NCI-H1092 (cell line): ENCODE measurements around the gene PDCL3.

Experiments
- DNase-seq: peaks from one replicate; lab custom pipeline; 2025; lab: John Stamatoyannopoulos, UW

The PDCL3 gene

DNA sequence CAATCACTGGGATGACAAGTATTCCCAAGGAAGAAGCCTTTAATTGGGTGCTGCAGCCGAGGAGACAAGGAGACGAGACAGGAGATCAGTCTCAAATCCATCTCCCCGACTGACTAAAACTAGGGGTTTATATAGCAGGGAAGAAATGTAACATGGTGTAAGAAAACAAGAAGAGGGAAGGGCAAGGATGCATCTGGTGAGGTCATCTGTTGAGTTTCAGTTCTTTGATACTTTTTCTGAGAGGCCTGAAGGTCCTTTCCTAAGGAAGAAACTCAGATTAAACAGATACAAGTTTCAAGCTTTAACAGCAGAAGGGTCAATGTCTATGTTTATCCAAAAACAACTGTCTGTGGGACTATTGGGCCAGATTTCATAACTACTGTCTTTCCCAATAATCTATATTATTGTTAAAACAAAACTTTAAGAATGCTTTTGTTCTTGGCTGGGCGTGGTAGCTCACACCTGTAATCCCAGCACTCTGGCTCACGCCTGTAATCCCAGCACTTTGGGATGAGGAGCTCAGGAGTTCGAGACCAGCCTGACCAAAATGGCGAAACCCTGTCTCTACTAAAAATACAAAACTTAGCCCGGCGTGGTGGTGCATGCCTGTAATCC lies 2.5 kb upstream of the PDCL3 start:
- no peak for DNase-seq

DNA sequence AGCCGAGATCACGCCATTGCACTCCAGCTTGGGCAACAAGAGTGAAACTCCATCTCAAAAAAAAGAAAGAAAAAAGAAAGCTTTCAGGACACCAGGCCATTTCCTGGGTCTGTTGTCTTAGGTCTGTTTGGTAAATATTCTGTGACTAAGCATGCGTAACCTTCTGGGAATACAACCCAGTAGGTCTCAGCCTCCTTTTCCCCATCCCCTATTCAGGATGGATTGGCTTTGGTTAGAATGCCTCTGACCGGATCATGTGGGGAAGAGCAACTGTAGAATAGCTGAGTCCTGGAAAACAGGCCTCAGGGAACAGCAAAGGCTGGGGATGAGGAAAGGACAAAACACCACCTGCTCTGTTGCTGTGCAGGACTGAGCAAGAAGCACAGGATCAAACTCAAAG lies 1.6 kb upstream of the PDCL3 start:
- no peak for DNase-seq

DNA sequence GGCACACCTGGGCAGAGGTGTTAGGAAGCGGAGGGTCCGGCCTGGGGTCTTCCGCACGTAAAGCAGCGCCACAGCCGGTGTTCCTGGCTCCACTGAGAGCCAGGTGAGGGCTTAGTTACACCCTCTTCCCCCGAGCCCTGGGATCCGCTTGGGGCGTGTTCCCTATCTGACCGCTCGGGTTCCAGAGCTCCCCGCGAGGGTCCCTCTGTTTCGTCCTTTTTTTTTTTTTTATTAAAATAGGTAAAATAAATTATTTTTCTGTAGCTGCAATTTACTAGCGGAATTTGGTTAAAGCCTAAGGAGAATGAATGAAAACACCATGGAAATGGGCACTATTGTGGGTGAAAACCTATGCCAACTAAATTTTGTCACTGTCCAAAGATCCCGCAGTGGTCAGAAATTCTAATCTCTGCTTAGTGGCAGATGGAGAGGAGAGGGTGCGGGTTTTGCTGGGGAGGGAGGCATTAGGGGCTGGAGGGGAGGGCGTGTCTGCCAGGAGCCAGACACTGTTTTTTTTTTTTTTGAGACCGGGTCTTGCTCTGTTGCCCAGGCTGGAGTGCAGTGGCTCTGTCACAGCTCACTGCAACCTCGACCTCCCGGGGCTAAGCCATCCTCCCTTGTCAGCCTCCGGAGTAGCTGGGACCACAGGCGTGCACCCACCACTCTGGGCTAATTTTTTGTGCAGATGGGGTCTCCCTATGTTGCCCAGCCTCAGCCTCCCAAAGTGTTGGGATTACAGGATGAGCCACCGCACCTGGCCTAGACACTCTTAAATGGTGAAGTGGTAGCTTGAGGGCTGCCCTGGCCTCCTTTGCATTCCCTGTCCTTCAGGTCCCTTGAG lies 834 bp downstream of the PDCL3 start:
- no peak for DNase-seq

DNA sequence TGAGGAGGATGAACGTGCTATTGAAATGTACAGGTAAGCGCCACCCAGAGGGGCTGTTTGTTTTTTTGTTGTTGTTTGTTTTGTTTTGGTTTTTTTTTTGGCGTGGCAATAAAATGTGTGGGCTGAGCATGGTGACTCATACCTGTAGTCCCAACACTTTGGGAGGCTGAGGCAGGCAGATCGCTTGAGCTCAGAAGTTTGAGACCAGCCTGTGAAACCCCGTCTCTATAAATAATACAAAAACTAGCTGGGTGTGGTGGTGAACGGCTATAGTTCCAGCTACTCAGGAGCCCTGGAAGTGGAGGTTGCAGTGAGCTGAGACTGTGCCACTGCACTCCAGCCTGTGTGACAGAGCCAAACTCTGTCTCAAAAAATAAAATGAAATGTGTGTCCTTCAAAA lies 6.2 kb downstream of the PDCL3 start:
- DNase-seq, result no peak

GRCh38 chr2:100571668-100572067 lies 8.9 kb downstream of the PDCL3 start:
- no peak for DNase-seq

DNA sequence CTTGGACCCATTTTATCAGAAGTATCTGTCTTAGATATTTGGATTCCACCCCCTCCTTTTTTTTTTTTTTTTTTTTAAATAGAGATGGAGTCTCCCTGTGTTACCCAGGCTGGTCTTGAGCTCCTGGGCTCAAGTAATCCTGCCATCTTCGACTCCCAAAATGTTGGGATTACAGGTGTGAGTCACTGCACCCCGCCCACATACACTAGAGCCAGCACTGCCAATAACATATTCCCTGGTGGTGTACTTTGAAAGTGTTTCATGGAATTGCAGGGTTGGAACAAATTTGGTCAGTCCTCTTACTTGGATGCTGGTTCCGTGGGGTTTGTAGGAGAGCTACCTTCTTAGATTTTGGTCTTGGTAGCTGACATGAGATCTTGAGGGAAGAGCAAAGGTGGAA lies 15.0 kb downstream of the PDCL3 start:
- no peak for DNase-seq

- no peak for DNase-seq
Observed at GRCh38 chr2:100580367-100581276, 17.8 kb downstream of the PDCL3 start.

GRCh38 chr2:100581277-100581612 lies 18.5 kb downstream of the PDCL3 start:
- DNase-seq, result no peak

GRCh38 chr2:100584816-100585215 lies 22.0 kb downstream of the PDCL3 start:
- no peak for DNase-seq

DNA sequence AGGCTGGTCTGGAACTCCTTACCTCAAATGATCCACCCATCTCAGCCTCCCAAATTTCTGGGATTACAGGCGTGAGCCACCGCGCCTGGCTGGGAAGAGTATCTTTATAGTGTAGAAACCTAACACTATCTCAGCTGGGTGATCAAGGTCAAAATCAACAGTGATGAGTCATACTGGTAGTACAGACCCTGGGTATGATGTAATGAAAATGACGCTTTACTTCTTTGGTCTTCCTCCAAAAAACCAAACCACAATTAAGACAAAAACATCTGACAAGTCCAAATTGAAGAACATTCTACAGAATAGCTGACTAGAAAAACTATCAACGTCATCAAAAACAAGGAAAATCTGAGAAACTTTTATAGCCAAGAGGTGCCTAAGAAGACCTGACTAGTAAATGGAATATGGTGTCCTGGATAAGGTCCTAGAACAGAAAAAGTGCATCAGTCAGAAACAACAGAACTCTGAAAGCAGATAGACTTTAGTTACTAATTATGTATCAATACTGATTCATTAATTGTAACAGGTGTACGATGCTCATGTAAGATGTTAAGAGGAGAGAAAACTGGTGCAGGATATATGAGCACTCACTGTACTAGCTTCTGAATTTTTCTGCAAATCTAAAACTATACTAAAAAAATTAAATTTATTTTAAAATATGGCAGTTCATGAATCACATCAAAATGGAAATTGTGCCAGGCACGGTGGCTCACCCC lies 25.4 kb downstream of the PDCL3 start:
- no peak for DNase-seq

GRCh38 chr2:100589527-100589926 lies 26.7 kb downstream of the PDCL3 start:
- DNase-seq, result no peak

DNA sequence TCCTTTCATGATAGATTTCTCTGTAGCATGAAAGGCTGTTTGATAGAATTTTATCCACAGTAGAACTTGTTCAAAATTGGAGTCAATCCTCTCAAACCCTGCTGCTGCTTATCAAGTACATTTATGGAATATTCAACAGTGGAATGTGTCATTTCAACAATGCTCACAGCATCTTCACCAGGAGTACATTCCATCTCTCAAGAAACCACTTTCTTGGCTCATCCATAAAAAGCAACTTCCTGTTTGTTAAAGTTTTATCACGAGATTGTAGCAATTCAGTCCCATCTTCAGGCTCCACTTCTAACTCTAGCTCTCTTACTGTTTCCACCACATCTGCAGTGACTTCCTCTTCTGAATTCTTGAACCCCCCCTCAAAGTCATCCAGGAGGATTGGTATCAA lies 29.4 kb downstream of the PDCL3 start:
- no peak for DNase-seq

DNA sequence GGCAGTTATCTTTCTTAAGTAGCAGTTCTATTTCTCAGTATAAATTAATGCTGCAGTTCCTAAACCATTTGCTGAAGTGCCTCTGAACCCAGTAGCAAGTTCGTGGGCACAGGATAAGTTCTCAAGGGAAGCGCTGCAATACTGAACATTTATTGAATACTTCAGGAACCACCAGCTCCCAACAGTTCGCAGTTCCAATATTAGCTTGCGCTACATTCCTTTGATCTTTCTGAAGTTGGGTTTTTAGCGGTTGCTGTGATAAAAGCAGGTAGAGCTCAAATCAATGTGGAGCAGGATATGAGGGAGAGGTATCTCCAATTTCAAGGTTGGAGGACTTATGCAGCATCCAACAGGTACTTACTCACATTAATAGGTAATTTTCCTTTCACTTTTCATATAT lies 33.7 kb downstream of the PDCL3 start:
- no peak for DNase-seq

GRCh38 chr2:100599566-100599965 lies 36.8 kb downstream of the PDCL3 start:
- no peak for DNase-seq

DNA sequence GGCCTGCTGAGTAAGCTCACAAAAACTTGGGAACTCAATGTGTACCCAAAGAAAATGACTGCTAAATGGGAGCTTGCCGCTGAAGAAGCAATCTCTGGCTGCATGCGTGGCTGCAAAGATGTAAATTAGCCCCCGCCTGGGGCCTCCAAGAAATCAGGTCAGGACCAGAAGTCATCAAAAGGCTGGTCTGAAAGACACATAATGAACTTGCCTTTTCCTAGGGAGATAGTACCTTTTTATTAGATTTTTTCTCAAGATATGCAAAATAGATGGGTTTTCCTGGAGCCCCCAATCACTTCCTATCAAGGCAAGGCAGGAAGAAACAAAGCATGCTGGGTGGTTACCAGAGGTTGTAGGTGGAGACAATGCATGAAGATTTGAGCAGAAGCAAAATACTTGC lies 38.9 kb downstream of the PDCL3 start:
- no peak for DNase-seq

- no peak for DNase-seq
Observed at GRCh38 chr2:100603414-100603813, 40.6 kb downstream of the PDCL3 start.

DNA sequence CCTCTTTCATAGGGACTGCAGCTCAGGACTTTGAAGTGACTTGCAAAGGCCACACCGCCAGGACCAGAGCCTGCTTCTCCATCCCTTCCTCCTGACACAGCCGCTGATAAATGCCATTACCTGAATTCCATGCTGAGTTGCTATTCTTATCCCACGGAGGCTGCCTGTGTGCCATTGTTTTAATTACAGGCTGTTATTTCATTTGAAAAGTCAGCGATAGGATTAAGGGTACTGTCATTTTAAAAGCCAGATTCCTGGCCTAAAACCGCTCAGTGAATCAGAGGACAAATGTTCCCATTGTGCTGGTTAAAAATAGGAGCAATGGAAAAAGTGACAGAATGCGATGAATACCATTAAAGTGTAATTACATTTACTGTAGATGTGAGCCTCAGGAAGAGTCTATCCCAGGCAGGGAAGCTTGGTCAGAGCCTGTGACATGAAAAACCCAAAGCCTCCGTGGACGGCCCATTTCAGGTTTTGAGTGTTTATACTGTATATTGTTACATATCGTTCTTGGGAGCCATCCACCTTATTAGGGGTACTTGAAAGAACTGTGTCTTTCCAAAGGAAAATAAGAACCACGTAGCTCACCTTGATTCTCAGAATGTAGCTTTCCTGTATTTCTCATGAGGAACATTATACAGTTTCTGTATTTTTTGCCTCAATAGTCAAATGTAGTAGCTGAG lies 41.3 kb downstream of the PDCL3 start:
- no peak for DNase-seq

GRCh38 chr2:100606332-100606725 lies 43.5 kb downstream of the PDCL3 start:
- no peak for DNase-seq

DNA sequence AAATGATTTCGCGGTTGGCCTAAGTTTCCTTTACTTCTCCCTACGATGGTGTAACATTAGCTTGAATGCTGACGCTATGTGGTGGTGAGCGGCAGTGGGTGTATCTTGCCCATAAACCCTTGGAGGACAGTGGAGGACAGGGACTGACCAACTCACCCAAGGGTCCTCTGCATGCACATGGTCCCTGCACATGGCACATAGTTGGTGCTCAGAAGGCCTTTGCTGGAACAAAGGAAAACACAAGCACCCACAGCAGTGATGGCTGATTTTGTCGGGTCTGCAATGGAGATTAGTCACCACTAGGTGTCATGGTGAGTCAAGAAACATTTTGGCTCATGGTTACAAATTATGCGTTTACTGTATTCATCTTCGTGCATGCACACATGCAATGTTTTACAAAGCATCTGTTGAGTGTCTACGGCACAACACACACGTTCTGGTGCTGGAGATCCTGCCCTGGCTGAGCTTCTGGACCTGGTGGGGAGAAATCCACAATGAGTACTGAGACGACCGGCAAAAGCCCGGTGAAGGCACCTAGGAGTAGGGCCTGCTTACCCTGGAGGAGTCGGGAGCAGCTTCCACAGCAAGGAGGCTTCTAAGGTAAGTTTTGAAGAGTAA lies 44.0 kb downstream of the PDCL3 start:
- DNase-seq, result no peak

DNA sequence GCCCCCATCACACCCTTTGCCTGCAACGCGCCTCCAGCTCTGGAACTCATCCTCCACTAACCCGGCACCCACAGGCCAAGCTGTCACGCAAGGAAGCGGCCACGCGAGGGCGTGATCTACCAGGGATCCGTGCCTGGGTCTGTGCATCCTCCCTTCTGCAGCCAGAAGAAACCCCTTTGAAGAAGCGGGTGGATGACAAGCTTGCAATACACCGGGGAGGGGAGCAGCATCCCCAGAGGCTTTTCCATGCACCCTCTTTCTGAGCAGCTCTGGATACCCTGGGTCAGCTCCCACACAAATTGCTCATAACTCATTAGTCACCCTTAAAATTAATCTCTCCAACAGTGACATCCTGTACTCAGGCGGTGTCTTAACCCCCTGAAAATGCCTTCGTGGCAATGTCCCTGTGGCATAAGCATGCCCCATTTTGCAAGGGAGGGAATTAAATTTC lies 47.6 kb downstream of the PDCL3 start:
- DNase-seq, result peak; percentile 17
